ENCODE data around the gene KIF1C.

GRCh38 chr17:5035315-5035714 lies 37.6 kb downstream of the KIF1C start, which contains the start of gene SLC52A1:
- TF ChIP-seq POLR2AphosphoS5 (IDR thresholded peaks at IDR 0.05; ENCODE audit: low read depth) (no peak), CTCF (IDR thresholded peaks at IDR 0.05; ENCODE audit: insufficient read depth, low read length) (no peak), SPI1 (IDR thresholded peaks at IDR 0.05; ENCODE audit: borderline replicate concordance, low read depth) (no peak)

Measured in HL-60 (cell line).